Measurements from ENCODE around the gene TMEM132A.

TMEM132A gene

GRCh38 chr11:60897496-60897895 is 26.8 kb upstream of the TMEM132A start:
- no peak for TF ChIP-seq CTCF (IDR thresholded peaks at IDR 0.05; ENCODE audit: control insufficient read depth, extremely low read depth, insufficient read depth)
- no peak for DNase-seq (ENCODE audit: low read depth)

GRCh38 chr11:60899046-60899936 is 25.0 kb upstream of the TMEM132A start:
- TF ChIP-seq CTCF (IDR thresholded peaks at IDR 0.05; ENCODE audit: control insufficient read depth, extremely low read depth, insufficient read depth) = peak; percentile 97
- H3K4me3 ChIP-seq (ENCODE audit: low read depth, low read length) = no peak overlapping the region
- DNase-seq (ENCODE audit: low read depth) = no peak

More at GRCh38 chr11:60897496-60897895, 26.8 kb upstream of the TMEM132A start:
- no peak overlapping the region for H3K4me3 ChIP-seq (ENCODE audit: low read depth, low read length)

GRCh38 chr11:60899977-60900376 is 24.3 kb upstream of the TMEM132A start:
- TF ChIP-seq CTCF (IDR thresholded peaks at IDR 0.05; ENCODE audit: control insufficient read depth, extremely low read depth, insufficient read depth) = no peak
- no peak for DNase-seq (ENCODE audit: low read depth)
- no peak overlapping the region for H3K4me3 ChIP-seq (ENCODE audit: low read depth, low read length)

GRCh38 chr11:60900673-60901404 is 23.4 kb upstream of the TMEM132A start:
- no peak overlapping the region for H3K4me3 ChIP-seq (ENCODE audit: low read depth, low read length)
- DNase-seq (ENCODE audit: low read depth) = no peak
- no peak for TF ChIP-seq CTCF (IDR thresholded peaks at IDR 0.05; ENCODE audit: control insufficient read depth, extremely low read depth, insufficient read depth)

- H3K4me3 ChIP-seq (ENCODE audit: low read depth, low read length) = no peak overlapping the region
- DNase-seq (ENCODE audit: low read depth) = no peak
- TF ChIP-seq CTCF (IDR thresholded peaks at IDR 0.05; ENCODE audit: control insufficient read depth, extremely low read depth, insufficient read depth) = no peak
These were observed 21.6 kb upstream of the TMEM132A start for GRCh38 chr11:60902625-60903024.

GRCh38 chr11:60905047-60905446 is 19.2 kb upstream of the TMEM132A start:
- TF ChIP-seq CTCF (IDR thresholded peaks at IDR 0.05; ENCODE audit: control insufficient read depth, extremely low read depth, insufficient read depth) = no peak
- DNase-seq (ENCODE audit: low read depth) = no peak
- H3K4me3 ChIP-seq (ENCODE audit: low read depth, low read length) = peak overlapping the region; percentile 71

Data from LNCaP clone FGC (cell line).